Measurements from ENCODE around the gene GCLC.
"Not testable (repeated sequence)": the region's sequence is repeated elsewhere in the genome, so short reads cannot be mapped to it uniquely, and the experiment has no call there.

The GCLC gene

DNA sequence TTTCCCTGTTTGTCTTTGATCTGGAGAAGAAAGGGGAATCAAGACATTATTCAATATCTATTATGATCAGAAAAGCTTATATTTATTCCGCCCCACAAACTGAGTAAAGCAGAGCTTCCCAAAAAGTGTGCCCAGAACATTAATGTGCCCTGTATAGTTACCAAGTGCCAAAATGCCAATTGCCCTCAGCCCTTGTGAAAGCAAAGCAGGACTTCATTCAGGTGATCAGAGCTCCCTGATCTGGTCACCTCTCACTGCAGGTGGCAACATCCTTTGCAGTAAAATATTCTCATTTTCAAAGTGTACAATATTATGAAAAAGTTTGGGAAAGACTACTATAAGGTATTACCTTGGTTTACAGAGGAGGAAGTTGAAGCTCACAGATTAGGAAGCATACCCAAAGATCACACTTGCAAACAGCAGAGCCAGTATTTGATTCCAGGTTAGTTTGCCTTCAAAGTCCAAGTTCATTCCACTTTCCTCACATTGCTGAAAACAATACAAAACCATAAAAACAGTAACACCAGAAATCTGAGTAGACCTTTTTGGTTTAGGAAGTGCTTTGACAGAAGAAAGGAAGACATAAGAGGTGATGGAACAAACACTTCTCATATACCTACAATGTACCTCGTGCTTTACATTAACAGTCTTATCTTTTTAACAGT is 19.6 kb upstream of the GCLC start:
- no peak for DNase-seq (ENCODE audit: low read depth in 2 of 2, low spot score in 1 of 2)

DNA sequence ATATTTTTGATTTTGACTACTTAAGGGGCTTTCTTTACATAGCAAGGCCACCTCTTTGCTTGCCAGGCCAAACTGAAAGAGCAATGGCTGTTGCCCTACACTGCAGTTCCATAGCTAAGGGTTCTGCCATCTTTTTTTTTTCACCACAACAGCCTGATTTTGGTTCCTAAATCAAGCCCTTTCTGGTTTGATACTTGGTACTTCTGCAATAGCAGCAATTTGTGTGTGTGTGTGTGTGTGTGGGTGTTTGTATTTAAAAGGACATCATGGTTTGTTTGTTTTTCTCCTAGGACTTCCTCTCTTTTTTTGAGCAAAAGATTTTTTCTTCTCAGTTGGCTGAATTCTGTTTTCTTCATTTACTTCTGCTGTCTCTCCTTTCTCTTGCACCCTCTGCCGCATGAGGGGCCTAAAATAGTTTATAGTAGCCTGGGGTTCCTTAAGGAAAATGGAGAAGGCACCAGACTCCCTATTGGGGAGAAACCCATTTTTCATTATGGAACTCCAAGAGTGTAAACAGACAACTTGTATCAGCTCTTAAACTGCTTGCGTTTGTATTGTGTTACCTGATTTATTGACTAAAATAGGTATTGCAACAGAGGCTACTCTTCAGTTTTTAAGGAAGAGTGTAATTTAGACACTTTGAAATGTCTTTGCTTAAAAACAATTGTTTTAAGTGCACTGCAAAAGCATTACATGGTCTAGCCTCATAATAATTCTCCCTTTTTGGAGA is 12.2 kb upstream of the GCLC start:
- no peak for DNase-seq (ENCODE audit: low read depth in 2 of 2, low spot score in 1 of 2)

DNA sequence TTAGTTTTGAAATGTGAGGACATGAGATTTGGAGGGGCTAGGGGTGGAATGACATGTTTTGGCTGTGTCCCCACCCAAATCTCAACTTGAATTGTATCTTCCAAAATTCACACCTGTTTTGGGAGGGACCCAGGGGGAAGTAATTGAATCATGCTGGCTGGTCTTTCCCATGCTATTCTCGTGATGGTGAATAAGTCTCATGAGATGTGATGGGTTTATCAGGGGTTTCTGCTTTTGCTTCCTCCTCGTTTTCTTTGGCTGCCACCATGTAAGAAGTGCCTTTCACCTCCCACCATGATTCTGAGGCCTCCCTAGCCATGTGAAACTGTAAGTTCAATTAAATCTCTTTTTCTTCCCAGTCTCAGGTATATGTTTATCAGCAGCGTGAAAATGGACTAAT is 8.7 kb upstream of the GCLC start:
- DNase-seq (ENCODE audit: low read depth in 2 of 2, low spot score in 1 of 2): not testable (repeated sequence)

DNA sequence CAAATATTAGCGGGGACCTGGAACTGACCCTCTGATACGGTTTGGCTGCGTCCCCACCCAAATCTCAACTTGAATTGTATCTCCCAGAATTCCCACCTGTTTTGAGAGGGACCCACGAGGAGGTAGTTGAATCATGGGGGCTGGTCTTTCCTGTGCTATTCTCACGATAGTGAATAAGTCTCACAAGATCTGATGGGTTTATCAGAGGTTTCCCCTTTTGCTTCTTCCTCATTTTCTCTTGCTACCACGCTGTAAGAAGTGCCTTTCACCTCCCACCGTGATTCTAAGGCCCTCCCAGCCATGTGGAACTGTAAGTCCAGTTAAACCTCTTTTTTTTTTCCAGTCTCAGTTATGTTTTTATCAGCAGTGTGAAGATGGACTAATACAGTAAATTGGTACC is 6.8 kb upstream of the GCLC start:
- DNase-seq (ENCODE audit: low read depth in 2 of 2, low spot score in 1 of 2): not testable (repeated sequence)

DNA sequence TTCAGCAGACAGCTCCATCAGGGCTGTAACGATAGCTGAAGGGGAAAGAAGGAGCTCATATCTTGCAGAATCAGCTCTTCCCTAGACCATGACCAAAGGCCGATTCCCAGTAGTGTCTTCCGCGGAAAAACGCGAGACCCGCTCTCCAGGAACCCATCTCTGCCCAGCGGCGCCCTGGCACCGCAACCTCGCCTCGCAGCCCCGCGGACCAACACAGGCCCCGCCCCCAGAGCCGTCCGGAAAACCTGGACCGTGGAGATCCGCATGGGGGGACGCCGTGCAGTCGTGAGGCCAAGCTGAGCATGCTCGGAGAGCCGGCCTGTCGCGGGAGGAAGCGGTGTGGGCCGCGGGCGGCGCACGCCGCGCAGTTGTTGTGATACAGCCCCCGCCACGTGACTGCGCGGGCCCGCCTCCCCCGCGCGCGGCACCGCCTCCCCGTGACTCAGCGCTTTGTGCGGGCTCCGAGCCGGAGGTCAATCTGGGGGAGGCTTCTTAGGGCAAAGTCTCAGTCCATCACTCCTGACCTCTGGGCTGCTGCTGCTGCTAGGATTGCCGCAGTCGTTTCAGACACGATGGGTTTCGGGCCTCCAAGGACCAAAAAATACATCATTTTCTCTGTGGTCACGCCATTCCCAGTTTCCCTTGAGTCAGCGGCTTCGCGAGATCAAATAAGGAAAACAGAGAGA is 3.1 kb upstream of the GCLC start:
- peak; percentile 81 to 93 for DNase-seq (ENCODE audit: low read depth in 2 of 2, low spot score in 1 of 2)

DNA sequence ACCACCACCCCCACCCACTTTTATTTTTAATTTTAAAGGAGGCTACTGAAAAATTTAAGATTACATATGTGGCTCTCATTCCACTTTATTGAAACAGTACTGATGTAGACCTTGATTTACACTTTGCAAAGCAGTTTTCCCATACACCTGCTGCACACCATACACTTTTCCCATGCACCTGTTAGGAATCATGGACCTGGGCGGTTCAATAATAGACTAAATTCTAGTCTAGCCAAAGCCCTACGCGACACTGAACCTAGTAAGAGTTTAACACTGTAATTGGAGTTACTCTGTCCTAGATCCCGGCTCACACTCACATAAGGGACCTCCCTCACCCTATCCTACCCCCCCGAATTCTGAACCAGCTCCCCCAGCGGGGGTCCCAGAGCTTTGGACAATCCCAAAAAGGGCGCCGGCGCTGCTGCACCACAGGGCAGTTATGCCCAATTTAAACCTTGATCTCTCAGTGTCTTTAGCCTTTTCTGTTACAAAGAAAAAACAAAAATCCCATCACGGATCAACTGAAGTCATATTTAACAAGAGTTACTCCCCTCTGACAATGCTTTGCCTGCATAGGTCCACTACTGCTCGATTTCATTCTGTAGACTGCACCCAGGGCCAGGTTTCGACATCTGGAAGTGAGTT is 2.4 kb upstream of the GCLC start:
- DNase-seq (ENCODE audit: low read depth in 2 of 2, low spot score in 1 of 2): no peak

DNA sequence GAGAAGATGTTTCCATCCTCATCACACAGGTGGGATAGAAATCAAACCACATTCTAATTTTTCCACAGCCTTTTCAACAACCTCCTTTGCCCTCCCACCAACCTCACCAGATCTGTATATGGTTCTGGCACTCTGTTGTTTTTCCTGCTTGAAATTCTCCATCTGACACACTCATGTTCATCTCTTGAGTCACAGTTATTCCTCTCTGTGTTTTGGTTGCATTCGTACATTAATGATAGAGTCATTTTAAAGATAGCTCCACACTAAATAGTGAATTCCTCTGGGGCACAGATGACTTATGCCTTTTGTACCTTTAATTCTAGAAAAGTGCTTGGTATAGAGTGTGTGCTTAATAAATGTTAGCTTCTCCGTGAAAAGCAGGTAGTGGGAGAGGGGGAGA is 1.4 kb upstream of the GCLC start:
- DNase-seq (ENCODE audit: low read depth in 2 of 2, low spot score in 1 of 2): no peak

DNA sequence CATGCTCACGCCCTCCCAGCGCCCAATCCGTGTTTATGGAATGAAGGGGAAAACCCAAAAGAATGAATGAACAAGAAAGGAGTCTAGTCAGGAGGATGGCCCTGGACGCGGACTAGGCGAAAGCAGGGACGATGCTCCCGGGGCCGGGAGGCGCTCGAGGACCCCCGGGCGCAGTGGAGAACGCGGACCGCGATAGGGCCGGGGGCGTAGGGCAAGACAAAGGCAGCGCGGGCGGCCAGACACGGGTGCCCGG is 758 bp downstream of the GCLC start:
- DNase-seq (ENCODE audit: low read depth in 2 of 2, low spot score in 1 of 2): no peak

DNA sequence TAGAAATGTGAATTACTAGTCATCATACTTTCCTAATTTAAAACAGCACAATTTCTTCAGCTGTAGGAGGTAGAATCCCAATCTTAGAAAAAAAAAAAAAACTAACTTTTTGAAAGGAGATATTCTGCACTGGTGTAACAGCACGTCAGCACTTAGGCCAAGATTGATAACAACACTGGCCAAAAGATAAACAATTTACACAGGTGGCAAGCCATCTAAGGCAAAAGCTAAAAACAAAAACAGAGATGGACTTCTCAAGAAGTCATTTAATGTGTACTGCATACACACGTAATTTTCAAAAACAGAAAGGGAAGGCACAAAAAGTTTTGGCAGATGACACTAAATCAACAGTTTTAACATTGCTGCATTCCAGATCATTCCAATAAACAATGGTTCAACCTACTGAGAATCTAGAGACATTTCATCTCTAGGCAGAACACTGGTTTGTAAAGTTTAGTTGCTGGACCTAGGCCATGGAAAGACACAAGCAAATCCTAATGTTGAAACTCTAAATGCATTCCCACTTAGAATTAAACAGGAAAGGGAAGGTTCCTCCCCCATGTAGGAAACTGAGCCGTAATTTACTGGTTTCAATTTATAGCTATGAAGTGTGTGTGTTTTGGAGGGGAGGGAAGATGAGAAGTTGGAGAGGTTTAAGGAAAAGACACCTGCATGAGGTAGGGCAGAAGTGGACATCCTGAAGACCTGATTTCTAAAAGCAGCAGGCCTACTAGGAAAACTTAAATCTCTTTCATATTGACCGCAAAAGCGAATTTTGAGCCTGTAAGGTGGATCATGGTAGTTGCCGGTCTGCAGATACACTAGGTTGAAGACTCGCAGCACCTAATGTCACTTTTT is 1.3 kb downstream of the GCLC start:
- DNase-seq (ENCODE audit: low read depth in 2 of 2, low spot score in 1 of 2): no peak

DNA sequence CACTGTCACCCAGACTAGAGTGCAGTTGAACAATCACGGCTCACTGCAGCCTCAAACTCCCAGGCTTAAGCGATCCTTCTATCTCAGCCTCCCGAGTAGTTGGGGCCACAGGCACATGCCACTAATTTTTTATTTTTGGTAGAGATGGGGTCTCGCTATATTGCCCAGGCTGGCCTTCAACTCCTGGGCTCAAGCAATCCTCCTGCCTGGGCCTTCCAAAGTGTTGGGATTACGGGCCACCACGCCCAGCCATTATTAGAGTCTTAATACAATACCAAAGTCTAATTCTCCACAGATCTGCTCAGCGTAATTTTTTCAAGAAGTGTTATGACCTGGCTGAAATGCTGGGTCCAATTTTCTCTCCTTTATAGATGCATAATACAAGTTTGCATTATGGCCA is 3.0 kb downstream of the GCLC start:
- DNase-seq (ENCODE audit: low read depth in 2 of 2, low spot score in 1 of 2): no peak

DNA sequence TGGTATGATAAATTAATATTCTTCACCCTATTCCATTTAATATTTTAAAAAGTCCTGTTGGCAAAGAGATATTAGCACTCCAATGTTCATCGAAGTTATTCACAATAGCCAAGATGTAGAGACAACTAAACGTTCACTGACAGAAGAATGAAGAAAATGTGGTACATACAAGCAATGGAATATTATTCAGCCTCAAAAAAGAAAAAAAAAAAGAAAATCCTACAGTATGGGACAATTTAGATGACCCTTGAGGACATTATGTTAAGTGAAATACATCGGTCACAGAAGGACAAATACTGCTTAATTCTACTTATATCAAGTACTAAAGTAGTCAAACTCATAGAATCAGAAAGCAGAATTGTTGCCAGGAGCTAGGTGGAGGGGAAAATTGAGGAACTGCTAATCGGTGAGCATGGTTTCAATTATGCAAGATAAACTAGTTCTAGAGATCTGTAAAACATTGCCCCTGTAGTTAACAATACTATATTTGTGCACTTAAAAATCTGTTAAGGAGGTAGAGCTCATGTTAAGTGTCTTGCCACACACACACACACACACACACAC is 4.7 kb downstream of the GCLC start:
- no peak for DNase-seq (ENCODE audit: low read depth in 2 of 2, low spot score in 1 of 2)

DNA sequence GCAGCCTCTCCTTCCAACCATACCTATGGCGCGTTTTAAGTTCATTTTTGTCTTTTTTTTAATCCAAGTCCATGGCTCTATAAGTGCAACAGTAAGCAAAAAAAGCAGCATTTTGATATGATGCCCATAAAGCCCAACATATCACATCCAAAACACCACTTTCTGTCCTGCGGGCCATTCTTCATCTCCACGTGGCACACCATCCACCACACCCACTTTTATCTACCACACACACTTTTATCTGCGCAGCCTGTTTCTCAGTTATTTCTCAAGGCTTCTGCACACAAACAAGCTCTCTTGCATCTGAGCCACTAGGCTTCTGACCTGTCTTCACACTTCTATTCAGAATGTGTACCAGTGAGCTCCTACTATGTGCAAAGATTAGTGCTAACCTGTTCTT is 5.3 kb downstream of the GCLC start:
- no peak for DNase-seq (ENCODE audit: low read depth in 2 of 2, low spot score in 1 of 2)

DNA sequence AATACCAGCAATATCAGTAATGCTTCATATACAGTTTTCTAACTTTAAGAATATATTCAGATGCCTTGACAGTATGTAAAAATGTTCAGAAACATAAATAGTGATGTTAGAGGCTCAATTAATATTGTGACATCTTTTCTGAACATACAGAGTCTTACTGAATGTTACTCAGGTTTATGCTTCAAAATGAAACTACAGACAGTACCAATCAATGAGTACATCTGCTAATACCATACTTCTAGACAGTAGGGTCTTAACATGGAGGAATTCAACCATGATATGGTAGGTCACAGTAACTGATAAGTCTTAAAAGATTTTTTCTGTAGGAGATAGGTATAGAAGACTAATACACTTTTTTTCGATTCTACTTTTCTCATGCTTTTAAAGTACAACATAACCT is 8.3 kb downstream of the GCLC start:
- no peak for DNase-seq (ENCODE audit: low read depth in 2 of 2, low spot score in 1 of 2)

DNA sequence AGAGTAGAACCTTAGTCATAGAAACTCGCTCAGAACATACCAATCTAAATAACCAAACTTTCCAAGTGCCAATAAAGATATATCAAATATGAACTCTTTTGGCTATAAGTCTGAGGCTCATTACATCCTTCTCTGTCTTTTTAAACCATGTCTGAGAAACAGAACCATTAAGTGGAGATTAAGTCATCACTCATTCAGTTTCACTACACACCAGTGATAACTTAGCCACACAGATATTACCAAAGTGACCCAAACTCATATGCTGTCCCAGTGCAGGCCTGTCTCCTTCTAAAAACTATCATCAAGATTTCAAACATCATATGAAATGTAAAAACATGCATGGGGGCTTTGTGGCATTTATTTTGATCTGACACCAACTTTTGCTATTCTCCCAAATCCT is 12.0 kb downstream of the GCLC start:
- DNase-seq (ENCODE audit: low read depth in 2 of 2, low spot score in 1 of 2): no peak

DNA sequence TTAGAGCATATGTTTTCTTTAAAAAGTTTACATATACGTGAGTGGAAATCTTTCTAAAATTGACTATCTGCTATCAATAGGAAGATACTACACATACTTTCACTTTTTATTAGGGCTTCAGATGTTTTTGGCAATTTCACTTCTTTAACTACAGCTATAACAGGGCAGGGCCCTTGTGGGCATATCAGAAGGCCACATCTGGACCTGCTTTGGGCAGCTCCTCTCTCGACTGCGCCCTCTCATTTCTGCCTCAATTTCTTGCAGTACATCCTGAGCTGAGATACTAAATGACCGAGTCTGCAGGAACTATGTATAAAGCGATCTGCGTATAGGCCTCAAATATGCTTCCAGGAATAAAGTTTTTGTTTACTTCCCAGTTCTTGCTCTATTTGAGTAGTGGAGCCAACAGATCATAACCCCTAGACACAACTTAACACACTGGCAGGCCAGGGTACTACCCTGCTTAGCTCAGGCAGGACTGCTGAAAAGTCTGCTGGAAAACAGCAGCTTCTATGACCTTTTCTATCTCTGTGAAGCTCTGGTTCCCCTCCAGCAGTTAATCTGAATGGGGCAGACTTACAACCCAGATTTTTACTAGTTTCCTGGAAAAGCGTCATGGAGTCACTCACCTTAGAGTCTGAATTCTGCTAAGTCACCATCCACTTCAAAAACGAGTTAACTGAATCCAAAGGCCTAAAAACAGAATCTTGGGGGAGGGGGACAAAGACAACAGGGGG is 12.7 kb downstream of the GCLC start:
- DNase-seq (ENCODE audit: low read depth in 2 of 2, low spot score in 1 of 2): no peak

DNA sequence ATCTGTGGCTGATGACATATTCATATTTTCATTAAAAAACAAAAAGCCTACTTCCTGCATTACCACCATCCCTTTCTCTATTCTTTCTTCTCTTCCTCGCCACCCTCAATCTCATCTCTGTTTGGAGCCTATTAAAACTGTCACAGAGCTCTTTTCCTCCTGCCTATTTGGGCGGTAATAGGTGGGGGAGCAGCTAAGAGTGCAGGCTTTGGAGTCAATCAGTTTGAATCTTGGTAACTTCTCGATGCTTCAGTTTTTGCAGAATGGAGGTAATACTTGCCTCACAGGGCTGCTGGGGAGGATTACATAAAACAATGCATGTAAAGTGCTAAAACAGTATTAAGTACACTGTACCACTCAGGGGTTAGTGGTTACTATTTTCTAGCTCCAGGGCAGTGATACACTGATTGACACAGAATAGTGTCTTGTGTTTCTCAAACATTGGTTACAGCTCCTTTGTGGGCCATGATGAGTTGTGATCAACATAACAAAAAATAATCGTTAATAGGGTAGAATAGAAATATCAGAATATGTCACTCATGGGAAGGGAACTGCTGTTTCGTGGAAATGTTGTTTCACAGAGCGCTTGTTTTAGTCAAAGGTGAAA is 14.0 kb downstream of the GCLC start:
- no peak for DNase-seq (ENCODE audit: low read depth in 2 of 2, low spot score in 1 of 2)

DNA sequence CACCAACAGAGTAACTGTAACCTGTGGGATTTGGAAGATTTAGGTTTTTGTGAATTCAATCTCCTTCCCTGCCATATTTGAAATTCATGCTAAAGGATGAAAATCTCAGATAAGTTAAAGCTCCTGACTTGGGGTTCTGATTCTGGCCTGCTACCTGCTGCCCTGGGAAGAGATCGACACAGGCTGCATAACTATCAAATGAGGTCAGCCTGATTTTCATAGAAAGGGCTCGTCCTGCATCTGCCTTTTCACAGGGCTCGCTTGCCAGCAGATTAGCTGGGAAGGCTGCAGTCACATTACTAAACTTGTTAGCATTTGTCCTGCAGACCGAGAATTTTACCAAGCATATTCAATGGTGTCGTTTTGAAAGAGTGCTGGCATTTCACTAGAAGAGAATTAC is 14.6 kb downstream of the GCLC start:
- no peak for DNase-seq (ENCODE audit: low read depth in 2 of 2, low spot score in 1 of 2)

DNA sequence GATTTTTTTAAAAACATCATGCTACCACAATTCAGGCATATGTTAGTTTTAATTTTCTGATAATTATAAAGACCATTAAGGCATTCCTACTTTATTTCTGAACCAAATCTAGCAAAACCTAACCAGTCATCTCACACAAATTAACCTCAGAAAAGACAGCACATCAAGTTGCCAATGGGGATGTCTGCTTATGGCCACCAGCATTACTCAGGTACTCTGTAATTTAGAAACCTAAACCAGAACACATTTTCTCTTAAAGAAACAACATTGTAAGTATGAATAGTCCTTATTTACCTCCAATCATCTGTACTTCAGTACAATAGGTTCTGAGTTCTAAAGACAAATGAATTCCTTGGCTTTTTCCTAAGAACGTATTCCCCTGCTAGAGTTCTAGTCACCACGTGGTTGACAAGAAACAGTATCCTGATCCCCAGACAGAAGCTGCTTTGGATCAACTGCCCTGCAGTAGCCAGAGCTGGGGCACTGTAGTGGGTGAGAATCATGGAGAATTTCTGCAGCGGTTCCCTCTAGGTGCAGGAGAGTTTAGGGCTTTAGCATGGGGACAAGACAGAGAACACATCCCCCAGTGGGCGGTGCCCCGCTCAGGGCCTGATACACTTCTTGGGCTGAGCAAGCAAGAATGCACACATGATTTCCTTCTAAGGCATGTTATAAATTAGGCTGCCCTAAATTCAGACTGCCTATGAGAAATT is 15.4 kb downstream of the GCLC start:
- DNase-seq (ENCODE audit: low read depth in 2 of 2, low spot score in 1 of 2): no peak

DNA sequence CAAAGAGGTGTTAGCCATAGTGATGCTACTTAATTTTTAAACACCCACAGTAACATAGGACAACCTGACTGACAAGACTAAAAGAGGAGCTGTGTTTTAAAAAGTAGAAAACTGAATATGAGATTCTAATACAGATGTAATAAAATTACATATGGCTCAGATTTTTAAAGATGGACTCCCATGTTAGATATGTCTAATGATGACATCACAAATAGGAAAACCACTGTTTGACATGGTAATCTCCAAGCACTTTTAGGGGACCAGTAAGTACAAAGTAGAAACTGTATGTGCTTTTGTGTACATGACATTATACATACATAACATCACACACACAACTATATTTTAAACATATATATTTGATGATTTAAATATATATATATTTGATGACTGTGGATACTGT is 16.8 kb downstream of the GCLC start:
- no peak for DNase-seq (ENCODE audit: low read depth in 2 of 2, low spot score in 1 of 2)

Measured in stimulated activated CD8-positive, alpha-beta memory T cell treated with anti-CD3 and anti-CD28 coated beads, Interleukin-4, amount 100 ng/mL, for 4 hours (primary cell).